ENCODE data around the gene ARFGAP2.

- TF ChIP-seq POLR2A (IDR thresholded peaks at IDR 0.05), result no peak
- no peak for TF ChIP-seq CTCF (IDR thresholded peaks at IDR 0.05)
- no peak for TF ChIP-seq POLR2AphosphoS5 (IDR thresholded peaks at IDR 0.05)
- no peak for TF ChIP-seq EP300 (IDR thresholded peaks at IDR 0.05)
Observed at GRCh38 chr11:47158242-47158641, 18.4 kb downstream of the ARFGAP2 start.

Measured in suprapubic skin (tissue), 4 donors.